ENCODE data around the gene HTT.

- no peak for TF ChIP-seq CTCF (IDR thresholded peaks at IDR 0.05 in 8 of 11, conservative IDR thresholded peaks at IDR 0.05 in 3 of 11)
- no peak for TF ChIP-seq POLR2A (IDR thresholded peaks at IDR 0.05)
- TF ChIP-seq POLR2AphosphoS5 (IDR thresholded peaks at IDR 0.05): no peak
Measured at GRCh38 chr4:3250956-3251690, 176.6 kb downstream of the HTT start.

All from spleen (tissue), 7 donors.